HG03066 (cell line): ENCODE results near the gene DIP2B.
A peak's percentile ranks its signal among the peaks of the same experiment; 100 is the strongest.
"Not testable (repeated sequence)": the region's sequence is repeated elsewhere in the genome, so short reads cannot be mapped to it uniquely, and the experiment has no call there.

ENCODE experiments used
- ATAC-seq: cut with Tn5 transposase; IDR thresholded peaks from one replicate; pipeline ENCODE4 v1.9.1; 2021; ENCODE audit warnings: low read depth; ENCODE audit not compliant: unreplicated experiment

The DIP2B gene, protein sequence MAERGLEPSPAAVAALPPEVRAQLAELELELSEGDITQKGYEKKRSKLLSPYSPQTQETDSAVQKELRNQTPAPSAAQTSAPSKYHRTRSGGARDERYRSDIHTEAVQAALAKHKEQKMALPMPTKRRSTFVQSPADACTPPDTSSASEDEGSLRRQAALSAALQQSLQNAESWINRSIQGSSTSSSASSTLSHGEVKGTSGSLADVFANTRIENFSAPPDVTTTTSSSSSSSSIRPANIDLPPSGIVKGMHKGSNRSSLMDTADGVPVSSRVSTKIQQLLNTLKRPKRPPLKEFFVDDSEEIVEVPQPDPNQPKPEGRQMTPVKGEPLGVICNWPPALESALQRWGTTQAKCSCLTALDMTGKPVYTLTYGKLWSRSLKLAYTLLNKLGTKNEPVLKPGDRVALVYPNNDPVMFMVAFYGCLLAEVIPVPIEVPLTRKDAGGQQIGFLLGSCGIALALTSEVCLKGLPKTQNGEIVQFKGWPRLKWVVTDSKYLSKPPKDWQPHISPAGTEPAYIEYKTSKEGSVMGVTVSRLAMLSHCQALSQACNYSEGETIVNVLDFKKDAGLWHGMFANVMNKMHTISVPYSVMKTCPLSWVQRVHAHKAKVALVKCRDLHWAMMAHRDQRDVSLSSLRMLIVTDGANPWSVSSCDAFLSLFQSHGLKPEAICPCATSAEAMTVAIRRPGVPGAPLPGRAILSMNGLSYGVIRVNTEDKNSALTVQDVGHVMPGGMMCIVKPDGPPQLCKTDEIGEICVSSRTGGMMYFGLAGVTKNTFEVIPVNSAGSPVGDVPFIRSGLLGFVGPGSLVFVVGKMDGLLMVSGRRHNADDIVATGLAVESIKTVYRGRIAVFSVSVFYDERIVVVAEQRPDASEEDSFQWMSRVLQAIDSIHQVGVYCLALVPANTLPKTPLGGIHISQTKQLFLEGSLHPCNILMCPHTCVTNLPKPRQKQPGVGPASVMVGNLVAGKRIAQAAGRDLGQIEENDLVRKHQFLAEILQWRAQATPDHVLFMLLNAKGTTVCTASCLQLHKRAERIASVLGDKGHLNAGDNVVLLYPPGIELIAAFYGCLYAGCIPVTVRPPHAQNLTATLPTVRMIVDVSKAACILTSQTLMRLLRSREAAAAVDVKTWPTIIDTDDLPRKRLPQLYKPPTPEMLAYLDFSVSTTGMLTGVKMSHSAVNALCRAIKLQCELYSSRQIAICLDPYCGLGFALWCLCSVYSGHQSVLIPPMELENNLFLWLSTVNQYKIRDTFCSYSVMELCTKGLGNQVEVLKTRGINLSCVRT (N-terminal part only)

DNA sequence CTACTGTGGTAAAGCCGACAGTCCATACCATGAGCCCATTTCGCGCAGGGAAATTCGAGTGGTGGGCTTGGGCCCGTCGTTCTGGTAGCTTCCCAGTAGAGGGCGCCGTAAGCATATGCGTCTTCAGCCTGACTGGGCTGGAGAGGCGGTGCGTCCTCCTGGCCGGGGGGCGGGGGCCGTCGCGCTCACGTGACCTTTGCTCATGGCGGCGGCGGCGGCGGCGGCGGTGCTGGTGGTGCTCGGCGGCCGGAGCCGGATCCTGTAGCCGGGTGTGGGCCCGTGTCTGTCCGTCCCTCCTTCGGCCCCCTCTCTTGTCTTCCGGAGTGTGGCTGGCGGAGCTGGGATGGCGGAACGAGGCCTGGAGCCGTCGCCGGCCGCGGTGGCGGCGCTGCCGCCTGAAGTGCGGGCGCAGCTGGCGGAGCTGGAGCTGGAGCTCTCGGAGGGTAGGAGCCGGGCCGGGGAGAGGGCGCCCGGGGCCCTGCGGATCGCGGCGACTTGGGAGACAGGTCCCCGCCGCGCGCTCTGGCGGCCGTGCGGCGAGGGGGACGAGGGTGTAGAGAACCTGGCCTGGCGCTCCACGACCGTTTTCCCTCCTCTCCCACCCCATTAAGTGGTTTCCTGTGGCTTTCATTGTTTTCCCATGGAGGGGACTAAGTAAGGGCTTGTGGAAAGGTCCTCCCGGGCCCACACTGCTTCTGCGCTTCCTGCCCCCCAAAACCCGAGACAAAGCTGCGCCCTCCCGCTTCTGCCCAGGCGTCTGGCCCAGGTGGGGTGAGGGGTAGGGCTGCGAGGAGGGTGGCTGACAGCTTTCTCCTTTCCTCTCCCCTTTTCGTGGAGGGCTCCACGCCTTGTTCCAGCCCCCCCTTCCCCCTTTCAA is at the start of gene DIP2B:
Gene DIP2B, plus strand, starts transcription at position 188 of the 877 bp plus-strand sequence. Its CDS starts 156 bp downstream, at position 344.
- ATAC-seq: peak; percentile 60

DNA sequence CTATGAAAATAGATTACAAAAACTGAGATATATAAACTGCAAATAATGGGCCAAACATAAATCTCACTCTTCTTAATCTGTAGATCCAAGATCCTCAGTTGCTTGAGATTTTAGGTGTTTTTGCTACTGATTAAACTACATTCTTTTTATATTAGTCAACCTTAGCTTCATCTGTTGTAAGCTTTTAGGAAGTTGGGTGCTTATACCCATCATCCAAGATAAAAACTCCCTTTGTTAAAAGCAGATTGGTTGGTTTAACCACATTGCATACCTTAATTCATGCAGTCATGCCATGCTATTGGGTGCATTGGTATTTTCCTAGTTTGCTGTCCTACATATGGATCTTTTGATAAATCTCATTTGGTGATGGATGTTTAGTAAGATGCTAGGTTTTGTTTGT is 46.2 kb upstream of the DIP2B start:
- ATAC-seq: no peak

DNA sequence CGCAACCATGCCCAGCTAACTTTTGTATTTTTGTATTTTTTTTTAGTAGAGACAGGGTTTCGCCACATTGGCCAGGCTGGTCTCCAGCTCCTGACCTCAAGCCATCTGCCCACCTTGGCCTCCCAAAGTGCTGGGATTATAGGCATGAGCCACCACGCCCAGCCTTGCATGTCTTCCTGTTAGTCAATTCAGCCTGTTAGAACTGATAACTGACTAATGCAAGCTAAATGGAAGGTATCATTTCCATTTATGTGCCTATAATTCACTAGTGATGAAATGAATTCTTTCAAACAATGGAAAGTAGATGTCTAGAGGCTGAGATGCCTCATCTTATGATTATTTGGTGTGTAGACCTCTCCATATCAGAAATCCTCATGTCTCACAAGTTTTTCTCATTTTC is 37.3 kb upstream of the DIP2B start:
- no peak for ATAC-seq

GRCh38 chr12:50477241-50477832 is 27.4 kb upstream of the DIP2B start:
- ATAC-seq: no peak

DNA sequence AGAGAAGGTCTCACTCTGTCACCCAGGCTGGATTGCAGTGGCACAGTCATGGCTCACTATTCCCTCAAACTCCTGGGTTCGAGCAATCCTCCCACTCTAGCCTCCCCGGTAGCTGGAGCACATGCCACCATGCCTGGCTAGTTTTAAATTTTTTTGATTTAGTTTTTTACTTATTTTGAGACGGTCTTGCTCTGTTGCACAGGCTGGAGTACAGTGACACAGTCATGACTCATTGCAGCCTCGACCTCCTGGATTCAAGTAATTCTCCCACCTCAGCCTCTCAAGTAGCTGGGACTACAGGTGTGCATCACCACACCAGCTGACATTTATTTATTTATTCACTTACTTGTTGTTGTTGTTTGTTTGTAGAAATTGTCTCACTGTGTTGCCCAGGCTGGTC is 22.2 kb upstream of the DIP2B start:
- no peak for ATAC-seq

DNA sequence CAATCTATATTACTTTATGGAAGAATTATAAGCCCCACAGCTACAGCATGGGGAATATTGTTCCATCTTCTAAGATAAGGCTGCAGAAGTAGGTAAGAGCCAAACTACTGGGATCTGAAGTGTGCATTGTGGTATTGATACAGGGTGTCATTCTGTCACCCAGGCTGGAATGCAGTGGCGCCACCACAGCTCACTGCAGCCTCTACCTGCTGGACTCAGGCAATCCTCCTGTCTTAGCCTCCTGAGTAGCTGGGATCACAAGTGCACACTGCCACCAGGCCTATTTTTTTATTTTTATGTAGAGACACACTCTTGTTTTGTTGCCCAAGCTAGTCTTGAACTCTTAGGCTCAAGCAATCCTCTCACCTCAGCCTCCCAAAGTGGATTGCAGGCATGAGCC is 21.3 kb upstream of the DIP2B start:
- ATAC-seq: no peak

- ATAC-seq: no peak
Observed at GRCh38 chr12:50488801-50489200, 16.0 kb upstream of the DIP2B start.

GRCh38 chr12:50498119-50498518 is 6.7 kb upstream of the DIP2B start:
- ATAC-seq: not testable (repeated sequence)

GRCh38 chr12:50505675-50506530 is 1.1 kb downstream of the DIP2B start:
- ATAC-seq: peak; percentile 11

- ATAC-seq: no peak
Observed at GRCh38 chr12:50506753-50507473, 2.1 kb downstream of the DIP2B start.

DNA sequence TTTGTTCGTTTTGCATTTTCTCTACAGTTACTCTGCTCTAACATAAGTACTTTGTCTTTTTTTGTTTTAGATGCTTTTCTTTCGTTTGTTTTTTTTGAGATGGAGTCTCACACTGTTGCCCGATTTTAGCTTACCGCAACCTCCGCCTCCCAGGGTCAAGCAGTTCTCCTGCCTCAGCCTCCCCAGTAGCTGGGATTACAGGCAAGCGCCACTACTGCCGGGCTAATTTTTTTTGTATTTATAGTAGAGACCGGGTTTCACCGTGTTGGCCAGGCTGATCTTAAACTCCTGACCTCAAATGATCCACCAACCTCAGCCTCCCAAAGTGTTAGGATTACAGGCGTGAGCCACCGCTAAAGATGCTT is 2.7 kb downstream of the DIP2B start:
- ATAC-seq: no peak

GRCh38 chr12:50507930-50508329 is 3.1 kb downstream of the DIP2B start:
- no peak for ATAC-seq

GRCh38 chr12:50508414-50508813 is 3.6 kb downstream of the DIP2B start:
- ATAC-seq: no peak

- no peak for ATAC-seq
Observed at GRCh38 chr12:50508970-50509663, 4.3 kb downstream of the DIP2B start.

GRCh38 chr12:50514526-50515276 is 9.9 kb downstream of the DIP2B start:
- no peak for ATAC-seq

GRCh38 chr12:50515587-50515986 is 10.8 kb downstream of the DIP2B start:
- no peak for ATAC-seq
